GM20431 (cell line): ENCODE measurements around the gene UQCRFS1.

Experiments
- in situ Hi-C: fragments of 300-500 bp; cut with MseI, MboI; formaldehyde crosslinking; loops from one replicate; pipeline ENCODE4 v1.15.0; 2020; ENCODE audit warnings: low sequenced_read_pairs; ENCODE audit not compliant: unreplicated experiment

Gene UQCRFS1

DNA sequence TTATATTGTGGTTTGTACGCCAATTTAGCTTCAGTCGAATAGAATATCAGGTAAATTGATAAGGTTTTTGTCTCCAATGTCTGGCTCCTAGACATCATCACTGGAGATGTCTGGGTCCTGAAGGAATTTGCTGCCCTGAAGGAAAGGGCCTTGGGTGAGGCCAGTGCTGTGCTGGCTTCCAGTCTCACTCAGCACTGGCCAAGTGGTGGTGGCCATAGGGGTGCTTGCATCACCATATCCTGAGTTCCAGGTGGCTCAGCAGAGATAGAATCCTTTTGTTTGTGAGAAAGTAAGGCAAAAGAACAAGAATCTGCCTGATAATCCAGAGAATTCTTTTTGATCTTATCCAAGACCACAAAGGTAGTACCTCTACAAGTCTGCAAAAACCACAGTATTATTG lies 39.1 kb downstream of the UQCRFS1 start:
- in situ Hi-C loops, result no loop called here

DNA sequence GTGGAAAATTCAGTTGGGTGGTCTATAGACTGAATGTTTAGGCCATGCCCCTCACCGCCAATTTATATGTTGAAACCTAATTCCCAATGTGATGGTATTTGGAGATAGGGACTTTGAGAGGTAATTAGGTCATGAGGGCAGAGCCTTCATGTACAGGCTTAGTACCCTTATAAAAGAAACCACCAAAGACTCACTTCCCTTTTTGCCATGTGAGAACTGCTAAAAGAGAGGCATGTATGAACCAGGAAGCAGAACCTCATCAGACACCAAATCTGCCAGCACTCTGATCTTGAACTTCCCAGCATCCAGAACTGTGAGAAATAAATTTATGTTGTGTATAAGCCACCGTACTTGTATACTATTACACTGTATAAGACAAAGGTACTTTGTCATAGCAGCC lies 40.6 kb downstream of the UQCRFS1 start:
- in situ Hi-C loops, result no loop called here

DNA sequence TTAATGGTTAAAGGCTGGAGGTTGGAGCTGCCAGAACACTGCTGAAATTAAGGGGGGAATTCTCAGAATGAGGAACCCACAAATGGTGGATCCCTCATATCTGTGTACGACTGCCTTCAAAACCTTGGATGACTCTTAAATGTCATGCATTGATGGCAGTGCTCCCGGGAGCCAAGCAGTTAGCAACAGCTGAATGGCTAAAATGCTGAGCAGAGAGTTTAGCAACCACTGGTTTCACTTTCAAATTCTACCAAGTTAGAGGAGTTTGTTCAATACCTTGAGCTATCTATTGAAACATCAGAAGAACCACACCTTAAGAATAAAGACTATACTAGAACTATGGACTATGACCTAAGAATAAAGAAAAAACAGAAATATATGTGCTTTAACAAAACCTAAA lies 41.4 kb downstream of the UQCRFS1 start:
- in situ Hi-C loops, result no loop called here

DNA sequence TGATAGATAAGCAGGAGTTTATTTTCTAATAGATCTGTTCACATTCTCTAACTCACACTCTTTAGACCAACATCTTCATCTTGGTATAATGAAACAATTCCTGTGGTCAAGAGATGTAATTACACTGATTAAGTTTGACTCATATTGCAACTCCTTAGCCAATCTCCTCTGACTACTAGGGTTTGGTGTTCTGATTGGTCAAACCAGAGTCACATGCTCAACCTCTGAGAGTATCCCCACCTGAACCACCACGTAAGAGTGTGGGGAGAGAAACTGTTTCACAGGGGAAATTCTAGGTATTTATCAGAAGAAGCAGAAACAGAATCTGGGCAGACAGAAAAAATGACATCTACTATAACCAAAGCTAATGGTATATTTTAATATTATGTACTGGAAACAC lies 42.4 kb downstream of the UQCRFS1 start:
- in situ Hi-C loops, result no loop called here

DNA sequence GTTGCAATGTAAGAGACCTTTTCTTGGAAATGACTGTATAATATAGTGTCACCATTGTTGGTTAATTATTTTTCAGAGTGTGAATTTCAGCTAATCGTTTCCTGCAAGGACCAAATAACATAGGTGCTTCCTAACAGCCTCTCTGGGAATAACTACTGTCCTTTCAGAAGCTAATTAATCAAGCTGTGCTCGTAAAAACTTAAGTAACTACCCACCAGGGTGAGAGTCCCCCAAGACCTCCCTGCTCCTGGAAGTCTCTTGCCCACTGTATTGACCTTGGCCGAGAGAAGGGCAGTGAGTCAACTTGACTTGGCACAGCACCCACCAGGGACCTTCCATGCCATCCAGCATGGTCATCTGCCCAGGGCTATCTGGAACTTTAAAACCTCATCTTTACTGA lies 50.3 kb downstream of the UQCRFS1 start:
- in situ Hi-C loops, result no loop called here

DNA sequence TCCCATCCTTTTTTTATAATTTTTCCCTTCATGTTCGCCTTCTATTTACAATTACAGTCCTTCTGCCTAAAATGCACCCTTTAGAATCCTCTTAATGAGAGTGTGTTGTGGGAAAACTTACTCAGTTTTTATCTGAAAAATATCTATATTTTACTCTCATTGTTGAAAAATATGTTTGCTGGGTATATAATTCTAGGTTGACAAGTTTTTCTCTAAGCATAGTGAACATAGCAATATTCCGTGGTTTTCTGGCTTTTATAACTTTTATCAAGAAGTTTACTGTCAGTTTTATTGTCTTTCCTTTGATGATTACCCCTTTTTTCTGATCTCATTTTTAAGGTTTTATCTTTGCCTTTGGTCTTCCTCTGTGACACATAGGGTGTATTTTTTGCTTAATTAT lies 57.3 kb downstream of the UQCRFS1 start:
- in situ Hi-C loops, result no loop called here
